NCI-H345 treated with DMSO at 0.1 percent for 48 hours (cell line): ENCODE data around the gene CMIP.

Experiments
- DNase-seq: peaks from one replicate; lab custom pipeline; 2025; ENCODE audit not compliant: unreplicated experiment; lab: John Stamatoyannopoulos, UW

Gene CMIP

DNA sequence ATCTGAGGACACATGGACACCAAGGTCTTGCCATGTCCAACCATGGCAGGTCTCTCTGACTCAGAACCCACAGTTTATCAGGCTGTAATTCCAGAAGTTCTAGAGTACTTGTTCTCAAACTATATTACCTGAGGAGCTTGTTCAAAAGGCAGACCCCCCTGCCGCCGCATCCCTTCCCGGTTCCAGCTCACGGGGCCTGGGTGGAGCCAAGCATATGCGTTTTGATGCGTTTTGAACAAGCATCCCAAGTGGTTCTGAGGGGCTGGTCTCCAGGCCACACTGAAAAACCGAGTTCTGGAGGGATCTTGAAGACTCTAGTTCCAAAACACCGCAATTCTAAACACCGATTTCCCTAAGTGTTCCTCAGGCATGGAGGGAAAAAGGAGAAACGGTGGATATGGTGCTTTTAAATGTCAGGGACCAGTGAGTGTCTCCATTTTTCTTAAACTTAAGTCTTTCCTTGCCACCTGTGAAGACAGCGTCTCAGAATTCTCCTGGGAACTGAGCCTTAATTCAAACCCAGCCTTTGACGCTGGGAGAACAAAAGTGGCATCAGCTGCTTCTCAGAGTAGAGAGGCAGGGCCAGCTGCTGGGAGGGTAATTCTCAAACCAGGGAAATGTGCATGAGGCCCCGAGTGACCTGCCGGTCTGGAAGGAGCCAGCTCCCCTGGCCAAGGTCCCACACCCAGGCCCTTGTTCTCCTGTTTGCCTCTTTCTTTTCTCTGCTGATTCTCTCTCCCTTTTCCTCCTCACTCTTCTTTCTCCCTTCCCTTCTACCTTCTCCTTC, 250.1 kb downstream of the CMIP start:
- DNase-seq = no peak

DNA sequence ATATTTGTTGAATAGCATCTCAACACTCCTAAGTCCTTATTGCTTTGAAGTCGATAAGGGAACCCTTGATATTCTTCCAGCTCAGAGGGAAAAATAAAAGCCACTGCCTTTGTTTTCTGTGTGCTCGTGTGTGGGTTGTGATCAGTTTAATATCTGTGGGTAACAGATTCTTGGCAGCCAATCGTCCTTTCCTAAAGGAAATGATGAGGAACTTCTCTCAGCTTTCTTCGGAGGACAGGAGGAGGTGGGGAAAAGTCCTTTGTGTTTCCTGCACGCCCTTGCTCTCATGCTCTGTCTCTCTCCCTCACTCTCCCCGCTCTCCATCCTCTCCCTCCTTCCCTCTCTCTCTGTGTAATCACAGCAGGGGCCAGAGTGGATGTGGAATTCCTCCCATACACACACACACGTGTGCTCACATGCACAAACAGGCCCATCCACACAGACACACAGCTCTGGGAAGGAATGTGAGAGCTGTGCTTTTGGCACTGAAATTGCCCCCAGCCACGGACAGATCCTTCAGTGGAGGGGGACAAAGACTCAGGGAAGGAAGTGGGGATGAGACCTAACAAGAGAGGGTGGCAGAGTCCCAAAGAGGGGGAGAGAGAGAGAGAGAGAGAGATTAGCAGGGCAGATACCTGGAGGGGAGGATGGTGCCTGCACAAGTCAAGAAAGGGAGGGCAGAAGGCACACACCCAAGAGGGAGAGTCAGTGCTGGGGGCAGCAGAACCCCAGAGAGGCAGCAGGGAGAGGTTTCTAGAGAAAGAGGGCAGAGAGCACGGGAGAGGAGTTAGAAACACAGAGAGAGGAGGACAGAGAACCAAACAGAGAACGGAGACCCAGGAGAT, 250.9 kb downstream of the CMIP start:
- no peak for DNase-seq

DNA sequence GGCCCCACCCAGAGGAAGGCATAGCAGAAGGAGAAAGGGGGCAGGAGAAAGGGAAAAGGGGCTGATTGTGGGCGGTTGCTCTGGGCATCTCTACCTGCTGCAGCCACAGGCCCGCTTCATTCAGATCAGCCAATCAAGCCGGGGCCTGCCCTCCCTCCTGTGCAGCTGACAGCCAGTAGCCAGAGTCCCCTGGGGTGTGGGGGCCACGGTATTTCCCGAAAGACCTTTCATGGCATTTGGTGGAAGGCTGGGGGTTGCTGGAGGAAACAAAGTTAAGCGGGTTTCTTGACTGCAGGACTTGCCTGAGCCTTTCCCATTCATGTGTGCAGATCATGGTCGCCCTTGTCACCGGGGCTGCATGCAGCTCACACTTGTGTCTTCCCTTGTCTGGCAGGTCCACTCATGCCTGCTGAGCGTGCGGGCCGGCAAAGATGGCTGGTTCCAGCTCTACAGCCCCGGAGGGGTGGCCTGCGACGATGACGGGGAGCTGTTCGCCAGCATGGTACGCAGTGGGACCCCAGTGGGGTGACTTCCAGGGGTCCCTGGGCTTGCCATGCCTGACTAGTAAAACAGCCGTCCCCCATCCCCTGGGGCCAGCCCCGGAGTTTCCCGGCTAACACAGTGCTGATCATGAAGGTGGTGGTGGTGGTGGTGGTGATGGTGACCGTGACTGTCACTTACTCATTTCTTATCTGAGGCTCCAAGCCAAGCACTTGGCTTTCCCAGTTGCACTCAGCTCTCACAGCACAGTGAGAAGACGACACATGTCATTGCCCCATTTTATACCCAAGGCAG, 251.8 kb downstream of the CMIP start:
- no peak for DNase-seq

DNA sequence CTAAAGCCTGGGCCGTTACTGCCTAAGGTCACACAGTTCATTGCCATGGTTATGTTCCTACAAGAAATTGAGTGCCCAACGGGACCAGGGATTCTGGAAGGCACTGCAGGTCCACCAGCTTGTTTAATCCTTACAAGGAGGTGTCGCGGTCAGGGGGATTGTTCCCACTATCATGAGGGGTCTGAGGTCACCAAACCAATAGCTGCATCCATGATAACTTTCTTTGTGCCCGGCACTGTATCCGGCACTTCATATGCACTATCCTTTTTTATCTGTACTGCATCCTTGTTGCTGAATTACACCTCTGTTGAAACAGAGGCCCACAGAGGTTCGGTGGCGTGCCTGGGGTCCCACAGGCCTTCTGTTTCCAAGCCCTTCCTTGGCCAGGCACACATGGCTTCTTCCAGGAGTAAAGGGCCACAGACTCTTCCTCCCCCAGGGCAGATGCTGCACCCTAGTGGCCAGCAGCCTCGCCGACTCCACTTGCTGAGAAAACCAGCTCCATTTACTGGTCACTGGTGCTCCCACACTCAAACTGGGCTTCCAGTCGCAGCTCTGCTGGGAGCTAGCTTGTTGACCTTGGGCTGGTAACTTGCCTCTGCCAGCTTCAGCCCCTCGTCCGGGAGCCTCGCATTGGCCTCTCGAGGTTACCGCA, 252.5 kb downstream of the CMIP start:
- no peak for DNase-seq

DNA sequence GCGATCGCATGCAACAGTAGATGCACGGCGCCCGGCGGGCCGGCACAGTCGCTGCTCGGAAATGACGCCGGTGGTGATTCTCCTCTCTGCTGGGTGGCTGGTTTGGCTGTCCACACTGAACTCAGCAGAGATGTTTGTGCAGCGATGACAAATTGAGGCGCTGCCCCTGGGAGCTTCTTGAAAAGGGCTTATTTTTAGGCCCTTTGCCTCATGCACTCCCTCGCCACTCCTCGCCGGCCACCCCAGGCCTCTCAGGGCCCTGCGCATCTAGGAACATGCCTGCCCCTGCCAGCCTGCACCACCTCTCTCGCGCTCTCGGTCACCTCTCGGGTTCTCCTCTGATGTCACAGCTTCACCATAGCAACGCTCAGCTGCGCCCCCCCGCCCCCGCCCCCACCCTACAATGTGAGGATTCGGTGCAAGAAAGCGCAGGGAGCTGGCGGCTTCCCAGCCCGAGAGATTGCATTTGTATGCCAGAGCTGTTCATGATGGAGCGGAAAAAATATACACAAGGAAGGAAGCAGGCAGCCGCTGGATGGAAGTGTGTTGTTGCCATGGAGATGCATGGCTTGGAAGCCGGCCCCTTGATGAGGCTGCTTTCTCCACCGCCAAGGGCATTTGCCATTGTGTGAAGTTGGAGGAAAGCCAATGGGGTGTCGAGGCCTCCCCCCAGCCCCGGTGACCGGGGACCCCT, 253.2 kb downstream of the CMIP start:
- no peak for DNase-seq

DNA sequence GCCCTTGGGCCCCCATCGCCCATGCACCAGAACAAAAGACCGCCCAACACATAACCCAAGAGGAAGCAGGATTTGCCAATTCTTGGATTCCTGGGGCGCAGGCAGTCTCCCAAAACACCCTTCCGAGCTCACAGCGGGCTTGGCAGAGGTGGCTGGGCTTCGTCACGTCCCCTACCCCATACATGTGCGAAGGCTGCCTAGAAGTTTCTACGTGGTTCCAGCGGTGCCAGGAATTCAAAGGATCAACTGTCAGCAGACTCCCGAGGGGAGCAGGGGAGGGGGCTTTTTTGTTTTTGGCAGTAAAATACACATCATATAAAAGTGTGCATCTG, 253.7 kb downstream of the CMIP start:
- no peak for DNase-seq

DNA sequence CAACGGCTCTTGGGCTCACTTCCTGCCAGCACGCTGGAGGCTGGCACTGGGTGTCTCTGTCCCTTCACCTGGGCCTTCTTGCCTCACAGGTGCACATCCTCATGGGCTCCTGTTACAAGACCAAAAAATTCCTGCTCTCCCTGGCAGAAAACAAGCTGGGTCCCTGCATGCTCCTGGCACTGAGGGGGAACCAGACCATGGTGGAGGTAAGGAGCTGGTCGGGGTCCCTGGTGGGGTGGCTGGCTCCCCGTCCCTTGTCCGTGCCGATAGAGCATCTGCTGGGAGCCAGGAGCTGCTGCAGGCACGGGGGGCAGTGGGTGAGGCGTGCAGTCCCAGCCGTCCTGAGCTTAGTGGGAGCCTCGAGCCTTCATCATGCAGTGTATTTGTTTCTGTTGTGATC, 255.0 kb downstream of the CMIP start:
- no peak for DNase-seq

DNA sequence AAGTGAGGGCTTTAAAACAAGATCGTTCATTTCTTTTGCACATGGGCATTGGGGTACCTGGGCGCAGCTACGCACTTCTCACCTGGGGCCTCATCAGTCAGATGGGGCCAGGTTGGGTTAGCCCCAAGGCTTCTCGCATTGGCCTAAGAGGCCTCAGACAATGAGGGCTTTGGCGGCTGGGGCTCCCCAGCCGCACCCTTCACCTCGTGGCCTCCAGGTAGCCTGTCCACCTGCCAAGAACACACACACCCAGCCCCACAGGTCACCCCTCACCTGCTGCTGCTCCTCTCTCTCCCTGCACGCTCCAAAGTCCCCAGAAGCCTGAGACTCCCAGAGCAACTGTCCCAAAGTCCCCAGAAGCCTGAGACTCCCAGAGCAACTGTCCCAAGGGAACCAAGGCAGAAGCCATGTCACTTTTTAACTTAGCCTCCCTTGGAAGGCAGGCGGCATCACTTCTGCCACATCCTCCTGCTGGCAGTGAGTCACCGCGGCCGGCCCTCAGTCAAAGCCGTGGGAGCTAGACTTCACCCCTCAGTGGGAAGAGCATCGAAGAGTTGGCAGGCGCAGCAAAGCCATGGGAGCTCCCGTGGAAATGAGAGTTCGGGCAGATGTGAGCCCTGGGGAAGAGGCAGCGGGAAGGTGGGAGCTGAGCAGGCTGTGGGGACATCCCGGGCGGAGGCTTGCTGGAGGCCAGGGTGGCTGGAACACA, 255.6 kb downstream of the CMIP start:
- DNase-seq = no peak

DNA sequence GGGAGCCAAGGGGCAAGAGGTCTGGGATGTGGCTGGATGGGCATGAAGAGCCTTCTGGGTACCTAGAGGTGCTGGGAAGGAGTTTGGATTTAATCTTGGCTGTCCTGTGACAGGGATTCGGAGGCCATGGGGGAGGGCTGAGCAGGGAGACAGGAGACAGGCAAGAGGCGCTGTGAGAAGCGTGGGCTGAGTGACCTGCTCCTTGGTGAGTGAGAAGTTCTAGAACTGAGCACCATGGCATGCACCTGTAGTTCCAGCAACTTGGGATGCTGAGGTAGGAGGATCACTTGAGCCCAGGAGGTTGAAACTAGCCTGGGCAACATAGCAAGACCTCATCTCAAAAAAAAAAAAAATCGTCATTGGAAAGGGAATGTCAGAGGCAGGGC, 256.2 kb downstream of the CMIP start:
- DNase-seq = no peak

DNA sequence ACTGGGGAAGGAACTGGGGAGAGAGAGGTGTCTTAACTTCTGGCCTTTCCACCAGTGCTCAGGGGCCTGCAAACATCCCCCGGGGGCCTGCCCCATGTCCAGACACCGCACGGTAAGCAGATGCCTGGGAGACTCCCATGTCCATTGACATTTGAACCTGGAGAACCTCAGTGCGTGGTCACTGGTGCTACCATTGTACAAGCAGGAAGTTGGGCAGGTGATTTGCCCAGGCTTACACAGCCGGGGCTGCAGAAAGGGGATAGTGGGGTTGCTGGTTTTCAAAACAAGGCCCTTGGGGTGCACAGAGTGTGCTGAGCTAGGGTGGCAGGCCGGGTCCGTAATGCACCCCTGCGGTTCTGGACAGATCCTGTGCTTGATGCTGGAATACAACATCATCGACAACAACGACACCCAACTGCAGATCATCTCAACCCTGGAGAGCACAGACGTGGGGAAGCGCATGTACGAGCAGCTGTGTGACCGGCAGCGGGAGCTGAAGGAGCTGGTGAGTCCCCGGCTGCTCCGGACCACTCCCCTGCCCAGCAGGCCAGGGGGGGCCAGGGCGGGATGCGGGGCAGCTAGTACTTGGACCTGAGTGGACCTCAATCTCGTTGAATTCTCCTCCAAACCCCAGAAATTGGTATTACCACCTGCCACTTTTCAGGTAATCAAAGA, 256.8 kb downstream of the CMIP start:
- no peak for DNase-seq

DNA sequence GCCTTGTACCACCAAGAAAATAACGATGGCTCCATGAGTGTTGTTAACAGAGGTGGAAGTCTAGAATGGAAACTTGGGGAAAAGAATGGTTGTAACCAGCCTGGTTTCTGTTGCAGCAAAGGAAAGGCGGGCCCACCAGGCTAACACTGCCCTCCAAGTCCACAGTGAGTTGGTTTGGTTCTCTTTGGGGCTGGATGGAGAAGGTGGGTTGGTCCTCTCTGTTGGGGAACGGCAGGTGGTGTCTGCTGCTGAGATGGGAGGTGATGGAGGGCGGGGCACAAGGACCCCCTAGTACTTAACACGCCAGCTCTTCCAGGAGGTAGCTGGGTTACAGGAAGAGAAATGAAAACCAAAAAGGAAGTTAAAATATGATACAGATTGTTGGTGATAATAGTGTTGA, 257.9 kb downstream of the CMIP start:
- no peak for DNase-seq

DNA sequence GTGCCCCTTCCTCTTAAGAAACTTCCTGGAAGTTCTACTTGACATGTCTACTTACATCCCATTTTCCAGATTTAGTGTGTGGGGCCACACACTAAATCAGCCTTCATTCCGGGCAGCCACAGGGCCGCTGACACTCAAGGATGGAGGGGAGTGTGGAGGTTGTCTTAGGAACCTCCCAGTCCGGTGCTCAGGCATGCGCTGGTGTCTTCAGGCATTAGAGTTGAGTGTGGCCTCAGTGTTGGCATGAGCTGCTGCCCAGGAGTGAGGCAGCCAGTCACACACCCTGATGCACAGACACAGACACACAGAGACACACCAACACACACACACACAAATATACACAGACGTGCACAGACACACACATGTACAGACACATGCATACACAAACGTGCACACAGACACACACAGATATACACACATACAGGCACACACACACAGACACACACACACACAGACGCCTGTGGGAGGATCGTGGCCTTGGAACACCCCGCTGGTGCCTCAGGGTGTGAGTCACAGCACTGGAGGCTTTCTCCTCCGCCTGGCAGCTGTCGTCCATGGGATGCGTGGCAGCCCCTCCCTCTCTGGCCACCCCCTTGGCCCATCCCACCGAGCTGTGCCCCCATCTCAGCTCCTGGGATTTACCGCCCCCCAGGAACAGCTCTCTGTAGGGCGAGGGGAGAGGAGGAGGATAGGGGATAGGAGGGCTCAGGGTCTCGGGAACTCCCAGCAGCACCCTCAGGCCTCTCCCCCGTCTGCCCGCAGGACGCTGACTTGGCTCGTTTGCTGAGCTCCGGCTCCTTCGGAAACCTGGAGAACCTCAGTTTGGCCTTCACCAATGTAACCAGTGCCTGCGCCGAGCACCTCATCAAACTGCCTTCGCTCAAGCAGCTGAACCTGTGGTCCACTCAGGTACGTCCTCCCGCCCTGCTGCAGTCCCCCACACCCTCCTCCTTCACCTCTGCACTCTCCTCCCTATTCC, 258.9 kb downstream of the CMIP start:
- DNase-seq = no peak

DNA sequence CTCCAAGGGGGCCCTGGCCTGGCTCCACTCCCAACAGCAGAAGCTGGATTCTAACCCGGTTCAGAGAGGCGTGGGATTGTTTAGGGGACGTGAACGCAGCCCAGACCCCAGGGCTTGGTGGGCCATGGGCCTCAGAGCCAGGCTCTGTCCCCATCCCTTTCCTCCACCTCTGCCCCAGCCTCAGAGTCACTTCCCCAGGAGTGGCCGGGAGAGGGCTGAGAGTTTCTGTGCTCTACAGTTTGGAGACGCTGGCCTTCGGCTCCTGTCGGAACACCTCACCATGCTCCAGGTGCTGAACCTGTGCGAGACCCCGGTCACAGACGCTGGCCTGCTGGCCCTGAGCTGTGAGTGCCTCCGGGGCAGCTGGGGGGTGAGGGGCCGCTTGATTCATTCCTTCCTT, 260.7 kb downstream of the CMIP start:
- no peak for DNase-seq

DNA sequence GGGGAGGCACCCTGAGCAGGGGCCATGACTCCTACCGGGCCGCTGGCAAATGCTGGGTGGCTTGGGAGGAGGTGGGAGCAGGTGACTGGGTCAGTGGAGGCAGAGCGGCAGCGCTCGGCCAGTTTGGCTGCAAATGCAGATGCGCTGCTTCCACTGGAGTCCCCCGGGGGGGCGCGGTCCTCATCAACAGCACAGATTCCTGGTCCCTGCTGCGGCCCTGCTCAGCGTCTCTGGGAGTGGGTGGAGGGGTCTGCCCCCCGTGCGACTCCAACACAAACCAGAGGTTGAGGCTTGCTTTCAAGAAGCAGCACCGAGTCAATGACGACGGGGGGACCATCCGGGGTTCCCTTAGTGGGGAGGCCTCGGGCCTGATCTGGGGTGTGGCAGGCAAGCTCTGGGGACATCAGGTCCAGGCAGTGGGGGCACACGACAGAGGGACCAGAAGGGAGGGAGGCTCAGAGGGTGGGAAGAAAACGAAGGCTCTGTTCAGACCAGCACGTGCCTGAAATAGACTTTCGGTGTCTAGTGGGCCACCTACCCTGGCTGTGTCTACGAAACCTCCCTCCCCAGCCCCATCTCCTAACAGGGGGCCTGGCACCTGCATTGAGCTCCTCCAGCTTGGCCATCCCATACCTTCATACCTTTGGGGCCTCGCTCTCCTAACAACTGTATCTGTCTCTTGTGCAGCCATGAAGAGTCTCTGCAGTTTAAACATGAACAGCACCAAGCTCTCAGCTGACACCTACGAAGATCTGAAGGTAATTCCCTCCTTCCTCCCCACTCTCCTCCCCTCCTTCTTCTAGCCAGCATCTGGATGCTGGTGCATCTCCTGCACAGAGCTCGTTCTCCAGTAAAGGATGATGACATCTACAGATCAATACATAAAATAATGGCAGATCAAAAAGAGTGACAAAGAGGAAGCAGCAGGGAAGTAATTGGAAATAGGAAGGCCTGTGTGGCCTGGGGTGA, 262.0 kb downstream of the CMIP start:
- DNase-seq = no peak

DNA sequence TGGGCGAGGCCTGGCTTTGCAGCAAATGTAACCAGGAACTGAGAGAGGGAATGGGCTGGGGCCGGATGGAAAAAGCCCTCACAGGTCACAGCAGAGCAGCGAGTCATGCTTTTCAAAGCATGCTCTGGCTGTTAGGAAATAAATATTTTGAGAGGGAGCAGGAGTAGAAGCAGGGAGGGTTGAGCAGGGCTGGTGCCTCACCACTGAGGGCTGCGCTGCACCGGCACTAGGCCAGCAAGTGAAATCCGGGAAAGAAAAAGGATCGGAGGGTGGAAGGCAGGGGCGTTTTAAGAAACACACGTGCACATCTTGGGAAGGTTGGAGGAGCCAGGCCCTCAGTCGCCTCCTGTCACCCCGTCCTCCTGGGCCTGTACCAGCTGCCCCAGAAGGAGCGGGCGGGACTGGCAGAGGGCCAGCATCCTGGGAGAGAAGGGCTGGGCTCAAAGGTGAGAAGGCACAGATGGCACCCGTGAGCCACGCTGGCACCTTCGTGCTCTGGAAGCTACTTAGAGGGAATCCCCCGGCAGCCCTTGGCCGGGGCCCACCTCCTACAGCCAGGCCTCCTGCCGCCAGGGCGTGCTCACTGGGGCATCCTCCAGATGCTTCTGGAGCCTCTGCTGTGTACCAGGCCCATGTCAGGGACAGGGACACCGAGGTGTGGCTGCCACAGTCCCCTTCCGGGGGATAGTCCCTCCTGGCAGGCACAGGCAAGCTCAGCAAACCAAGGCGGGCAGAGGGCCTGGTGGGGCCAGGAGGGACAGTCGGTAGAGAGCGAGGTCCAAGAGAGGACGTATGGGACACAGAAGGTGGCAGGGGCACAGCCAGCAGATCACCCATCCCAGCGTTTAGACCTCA, 263.0 kb downstream of the CMIP start:
- DNase-seq = no peak

DNA sequence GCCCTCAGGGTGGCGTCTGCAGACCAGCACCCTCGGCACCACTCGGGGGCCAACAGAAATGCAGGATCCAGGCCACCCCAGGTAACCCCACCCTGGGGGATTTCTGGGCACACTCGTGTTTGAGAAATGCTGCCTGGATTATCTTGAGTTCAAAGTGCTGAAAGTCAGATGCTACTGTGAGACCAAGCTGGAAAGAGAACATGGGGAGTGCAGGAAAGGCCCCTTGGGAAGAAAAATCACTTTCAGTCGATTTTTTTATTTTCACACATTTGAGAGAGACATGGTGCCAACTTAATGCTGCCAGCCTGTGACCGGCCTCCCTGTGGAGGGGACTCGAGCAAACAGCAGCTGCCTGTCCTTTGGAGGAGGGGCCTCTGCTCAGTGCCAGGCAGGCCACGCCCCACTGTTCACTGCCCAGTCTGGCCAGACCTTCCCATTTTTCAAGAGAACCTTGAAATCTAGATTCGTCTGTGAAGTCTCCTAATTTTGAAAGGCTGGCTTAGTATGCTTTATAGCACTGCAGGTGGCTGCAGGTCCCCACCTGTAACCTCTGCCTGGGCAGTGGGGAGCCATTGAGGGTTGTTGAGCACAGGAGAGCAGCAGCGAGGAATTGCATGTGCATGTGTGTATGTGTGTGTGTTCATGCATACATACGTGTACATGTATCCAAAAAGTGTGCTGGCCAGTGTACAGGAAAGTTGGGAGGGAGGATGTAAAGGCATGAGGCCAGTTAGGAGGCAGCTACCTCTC, 263.8 kb downstream of the CMIP start:
- no peak for DNase-seq
